GM19438 (cell line): ENCODE results near the gene ELAVL3.
"Not testable (repeated sequence)": the region's sequence is repeated elsewhere in the genome, so short reads cannot be mapped to it uniquely, and the experiment has no call there.

Experiments used
- ATAC-seq: cut with Tn5 transposase; IDR thresholded peaks from one replicate; pipeline ENCODE4 v1.9.1; 2021; ENCODE audit warnings: low read depth; ENCODE audit not compliant: unreplicated experiment

The ELAVL3 gene

GRCh38 chr19:11461453-11461852 is 19.4 kb downstream of the ELAVL3 start:
- no peak for ATAC-seq

- ATAC-seq = no peak
Observed at GRCh38 chr19:11460207-11460606, 20.6 kb downstream of the ELAVL3 start.

- not testable (repeated sequence) for ATAC-seq
Observed at GRCh38 chr19:11458912-11459311, 21.9 kb downstream of the ELAVL3 start.

GRCh38 chr19:11458236-11458900 is 22.5 kb downstream of the ELAVL3 start:
- no peak for ATAC-seq

GRCh38 chr19:11457831-11458230 is 23.0 kb downstream of the ELAVL3 start:
- no peak for ATAC-seq

GRCh38 chr19:11457115-11457514 is 23.7 kb downstream of the ELAVL3 start:
- no peak for ATAC-seq

- ATAC-seq = no peak
Observed at GRCh38 chr19:11456659-11457058, 24.2 kb downstream of the ELAVL3 start.

GRCh38 chr19:11455233-11455554 is 25.7 kb downstream of the ELAVL3 start:
- ATAC-seq = not testable (repeated sequence)

- no peak for ATAC-seq
Observed at GRCh38 chr19:11453468-11454341, 27.1 kb downstream of the ELAVL3 start.

GRCh38 chr19:11452620-11453310 is 28.1 kb downstream of the ELAVL3 start:
- no peak for ATAC-seq

- no peak for ATAC-seq
Observed at GRCh38 chr19:11451871-11452619, 28.8 kb downstream of the ELAVL3 start.

GRCh38 chr19:11451327-11451870 is 29.4 kb downstream of the ELAVL3 start:
- ATAC-seq = no peak

- no peak for ATAC-seq
Observed at GRCh38 chr19:11450570-11451326, 30.1 kb downstream of the ELAVL3 start.

GRCh38 chr19:11448923-11449554 is 31.8 kb downstream of the ELAVL3 start:
- no peak for ATAC-seq

GRCh38 chr19:11448410-11448809 is 32.4 kb downstream of the ELAVL3 start:
- ATAC-seq = no peak

GRCh38 chr19:11447347-11448262 is 33.2 kb downstream of the ELAVL3 start:
- ATAC-seq = no peak

GRCh38 chr19:11446652-11447301 is 34.1 kb downstream of the ELAVL3 start:
- ATAC-seq = no peak

- ATAC-seq = no peak
Observed at GRCh38 chr19:11446271-11446651, 34.6 kb downstream of the ELAVL3 start.
